Left renal pelvis (tissue), 4 donors: ENCODE data around the gene ATG4B. TPM values are rescaled to one million over a fixed set of nuclear protein-coding genes. Genes with fewer than 3 reads are reported as not detected.

ENCODE experiments used
- DNase-seq, 4 donors: peaks; one replicate each; pipeline ENCODE4 v3.0.0-alpha.2; 2013; ENCODE audit warnings: low read depth in 4 of 4, low spot score in 3 of 4
- polyA plus RNA-seq, 4 donors: library from polyadenylated mRNA; unstranded; fragments of 120-200 nt; gene quantifications; one replicate each; pipeline ENCODE4 v1.2.1, GENCODE V29; 2013; ENCODE audit not compliant: insufficient read length in 4 of 4

Gene ATG4B
- polyA plus RNA-seq, 4 donors, result 57.6 to 102 (median 80.7) TPM

GRCh38 chr2:241680827-241681599, 43.5 kb downstream of the ATG4B start:
- DNase-seq, result no peak

GRCh38 chr2:241686324-241686649, 48.8 kb downstream of the ATG4B start:
- DNase-seq, result no peak

- peak; percentile 81 to 91 (median 89) for DNase-seq
Measured at GRCh38 chr2:241686650-241687425, 49.3 kb downstream of the ATG4B start, which contains the start of gene DTYMK. DTYMK (minus strand) TSS chr2:241686815; CDS start chr2:241686783, 32 bp downstream.

- no peak for DNase-seq
Measured at GRCh38 chr2:241689306-241689705, 51.8 kb downstream of the ATG4B start.

- DNase-seq, result no peak
Measured at GRCh38 chr2:241690202-241690717, 52.8 kb downstream of the ATG4B start.

GRCh38 chr2:241692448-241692847, 55.0 kb downstream of the ATG4B start:
- DNase-seq, result no peak

- DNase-seq, result no peak
Measured at GRCh38 chr2:241695651-241696050, 58.2 kb downstream of the ATG4B start.

- DNase-seq, result no peak
Measured at GRCh38 chr2:241701149-241701398, 63.6 kb downstream of the ATG4B start.

GRCh38 chr2:241701399-241702154, 64.1 kb downstream of the ATG4B start, which contains the start of gene ING5:
ING5 (plus strand) TSS chr2:241702039; CDS start chr2:241702066, 27 bp downstream.
- peak; percentile 73 to 85 (median 82) for DNase-seq

GRCh38 chr2:241702155-241703031, 64.9 kb downstream of the ATG4B start:
- DNase-seq, result peak in 3 of 4 donors; percentile 33 to 74 (median 68)

GRCh38 chr2:241703032-241703604, 65.6 kb downstream of the ATG4B start:
- no peak for DNase-seq

- no peak for DNase-seq
Measured at GRCh38 chr2:241706537-241706936, 69.0 kb downstream of the ATG4B start.

- DNase-seq, result no peak
Measured at GRCh38 chr2:241708879-241709278, 71.4 kb downstream of the ATG4B start.

- no peak for DNase-seq
Measured at GRCh38 chr2:241719093-241719492, 81.6 kb downstream of the ATG4B start.

GRCh38 chr2:241720099-241720498, 82.6 kb downstream of the ATG4B start:
- DNase-seq, result no peak

GRCh38 chr2:241720560-241720959, 83.1 kb downstream of the ATG4B start:
- no peak for DNase-seq

GRCh38 chr2:241721852-241722251, 84.4 kb downstream of the ATG4B start:
- DNase-seq, result no peak

- no peak for DNase-seq
Measured at GRCh38 chr2:241722896-241723454, 85.5 kb downstream of the ATG4B start.
